NCI-H1436 (cell line): ENCODE measurements around the gene FTSJ3.
"Not testable (repeated sequence)": the region's sequence is repeated elsewhere in the genome, so short reads cannot be mapped to it uniquely, and the experiment has no call there.

Experiments
- DNase-seq: peaks from one replicate; lab custom pipeline; 2025; lab: John Stamatoyannopoulos, UW

Gene FTSJ3, protein sequence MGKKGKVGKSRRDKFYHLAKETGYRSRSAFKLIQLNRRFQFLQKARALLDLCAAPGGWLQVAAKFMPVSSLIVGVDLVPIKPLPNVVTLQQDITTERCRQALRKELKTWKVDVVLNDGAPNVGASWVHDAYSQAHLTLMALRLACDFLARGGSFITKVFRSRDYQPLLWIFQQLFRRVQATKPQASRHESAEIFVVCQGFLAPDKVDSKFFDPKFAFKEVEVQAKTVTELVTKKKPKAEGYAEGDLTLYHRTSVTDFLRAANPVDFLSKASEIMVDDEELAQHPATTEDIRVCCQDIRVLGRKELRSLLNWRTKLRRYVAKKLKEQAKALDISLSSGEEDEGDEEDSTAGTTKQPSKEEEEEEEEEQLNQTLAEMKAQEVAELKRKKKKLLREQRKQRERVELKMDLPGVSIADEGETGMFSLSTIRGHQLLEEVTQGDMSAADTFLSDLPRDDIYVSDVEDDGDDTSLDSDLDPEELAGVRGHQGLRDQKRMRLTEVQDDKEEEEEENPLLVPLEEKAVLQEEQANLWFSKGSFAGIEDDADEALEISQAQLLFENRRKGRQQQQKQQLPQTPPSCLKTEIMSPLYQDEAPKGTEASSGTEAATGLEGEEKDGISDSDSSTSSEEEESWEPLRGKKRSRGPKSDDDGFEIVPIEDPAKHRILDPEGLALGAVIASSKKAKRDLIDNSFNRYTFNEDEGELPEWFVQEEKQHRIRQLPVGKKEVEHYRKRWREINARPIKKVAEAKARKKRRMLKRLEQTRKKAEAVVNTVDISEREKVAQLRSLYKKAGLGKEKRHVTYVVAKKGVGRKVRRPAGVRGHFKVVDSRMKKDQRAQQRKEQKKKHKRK

GRCh38 chr17:63827002-63827800 lies at the start of gene FTSJ3, which contains the start of gene PSMC5:
Gene FTSJ3 (minus strand): TSS chr17:63827663. CDS start chr17:63826902, 761 bp downstream.
Gene PSMC5 (plus strand): TSS chr17:63827431. CDS start chr17:63827491, 60 bp downstream.
- DNase-seq, result peak; percentile 97

DNA sequence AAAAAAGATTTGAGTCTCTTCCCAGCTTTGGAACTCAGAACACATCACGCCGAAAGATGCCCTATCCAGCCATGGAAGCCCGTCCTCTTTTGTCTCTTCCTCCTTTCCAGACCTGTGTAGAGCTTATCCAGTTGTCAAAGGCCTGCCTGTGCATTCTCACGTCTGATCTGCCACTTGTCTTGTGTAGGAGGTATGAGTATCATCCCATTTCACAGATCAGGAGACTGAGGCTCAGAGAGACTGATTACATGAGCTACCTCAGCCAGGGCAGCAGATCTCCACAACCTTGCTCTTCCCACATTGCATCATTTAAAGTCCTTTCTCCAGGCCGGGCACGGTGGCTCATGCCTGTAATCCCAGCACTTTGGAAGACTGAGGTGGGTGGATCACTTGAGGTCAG lies 47.2 kb upstream of the FTSJ3 start:
- not testable (repeated sequence) for DNase-seq

DNA sequence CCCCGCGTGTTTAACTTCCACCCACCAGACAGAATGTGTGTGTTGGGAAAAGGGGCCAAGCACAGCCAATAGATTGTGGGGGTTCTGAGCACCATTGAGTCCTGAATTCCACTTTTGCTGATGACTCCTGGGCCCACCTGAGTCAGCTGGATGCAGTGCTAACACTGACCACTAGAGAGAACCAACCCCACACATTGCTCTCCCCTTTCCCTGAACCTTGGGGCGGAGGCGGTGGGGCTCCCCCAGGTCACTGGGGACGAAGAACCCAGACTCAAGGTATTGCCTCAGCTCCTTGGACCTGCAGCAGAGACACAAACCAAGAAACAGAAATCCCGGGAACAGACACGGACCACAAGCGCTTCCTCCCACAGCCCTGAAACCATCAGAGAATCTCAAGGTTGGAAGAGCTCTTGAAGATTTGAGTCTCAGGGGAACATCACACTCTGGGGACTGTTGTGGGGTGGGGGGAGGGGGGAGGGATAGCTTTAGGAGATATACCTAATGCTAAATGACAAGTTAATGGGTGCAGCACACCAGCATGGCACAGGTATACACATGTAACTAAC lies 46.7 kb upstream of the FTSJ3 start:
- not testable (repeated sequence) for DNase-seq

- not testable (repeated sequence) for DNase-seq
Measured at GRCh38 chr17:63873577-63873976, 46.1 kb upstream of the FTSJ3 start, which contains the start of gene CSH2. Gene CSH2 (minus strand): TSS chr17:63873677. CDS start chr17:63873614, 63 bp downstream.

DNA sequence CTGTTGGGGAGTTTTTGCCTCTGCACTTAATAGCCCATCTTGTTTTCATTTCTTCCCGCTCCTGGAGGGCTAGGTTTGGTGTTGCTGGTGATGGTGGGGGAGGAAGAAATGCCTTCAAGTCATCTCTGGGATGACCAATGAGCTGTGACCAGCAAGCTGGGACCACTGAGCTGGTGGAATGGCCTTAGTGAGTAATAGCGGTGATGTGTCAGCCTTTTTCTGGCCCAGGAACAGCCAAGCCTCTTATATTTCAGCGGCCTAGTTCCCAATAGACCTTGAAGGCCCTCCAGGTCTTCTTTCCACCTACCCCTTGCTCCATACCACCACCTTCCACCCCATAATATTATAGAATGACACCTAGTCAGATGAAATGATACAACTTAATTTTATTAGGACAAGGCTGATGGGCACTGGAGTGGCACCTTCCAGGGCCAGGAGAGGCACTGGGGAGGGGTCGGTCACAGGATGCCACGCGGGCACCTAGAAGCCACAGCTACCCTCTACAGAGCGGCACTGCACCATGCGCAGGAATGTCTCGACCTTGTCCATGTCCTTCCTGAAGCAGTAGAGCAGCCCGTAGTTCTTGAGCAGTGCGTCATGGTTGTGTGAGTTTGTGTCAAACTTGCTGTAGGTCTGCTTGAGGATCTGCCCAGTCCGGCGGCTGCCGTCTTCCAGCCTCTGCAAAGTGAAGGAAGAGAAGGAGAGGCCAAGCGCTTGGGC lies 44.3 kb upstream of the FTSJ3 start:
- not testable (repeated sequence) for DNase-seq

GRCh38 chr17:63870292-63870665 lies 42.8 kb upstream of the FTSJ3 start:
- not testable (repeated sequence) for DNase-seq

GRCh38 chr17:63869491-63870291 lies 42.2 kb upstream of the FTSJ3 start:
- not testable (repeated sequence) for DNase-seq

DNA sequence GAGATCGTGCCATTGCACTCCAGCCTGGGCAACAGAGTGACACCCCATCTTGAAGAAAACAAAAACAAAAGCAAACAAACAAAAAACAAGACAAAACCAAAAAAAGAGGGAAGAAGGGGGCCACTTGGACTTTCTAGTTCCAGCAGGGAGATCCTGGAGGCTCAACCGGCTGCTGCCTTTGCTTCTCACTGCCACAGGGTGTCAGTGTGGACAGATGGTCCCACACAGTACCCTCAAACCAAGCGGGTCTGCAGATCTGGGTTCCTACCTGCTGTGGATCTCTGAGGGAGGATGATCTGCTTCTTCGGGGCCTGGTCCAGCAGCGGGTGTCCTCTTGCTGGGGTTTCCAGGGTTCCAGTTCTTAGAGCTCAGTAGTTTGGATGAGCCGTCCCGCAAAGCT lies 39.2 kb upstream of the FTSJ3 start:
- DNase-seq, result not testable (repeated sequence)

DNA sequence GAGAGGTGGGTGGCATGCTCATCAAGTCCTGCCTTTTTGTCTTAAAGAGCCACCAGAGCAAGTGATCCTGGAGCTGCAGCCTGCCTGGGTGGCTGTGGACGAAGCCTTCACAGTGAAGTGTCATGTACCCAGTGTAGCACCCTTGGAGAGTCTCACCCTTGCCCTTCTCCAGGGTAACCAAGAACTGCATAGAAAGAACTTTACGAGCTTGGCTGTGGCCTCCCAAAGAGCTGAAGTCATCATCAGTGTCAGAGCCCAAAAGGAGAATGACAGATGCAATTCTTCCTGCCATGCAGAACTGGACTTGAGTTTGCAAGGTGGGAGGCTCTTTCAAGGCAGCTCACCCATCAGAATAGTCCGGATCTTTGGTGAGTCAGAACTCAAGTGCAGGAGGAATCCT lies 31.8 kb upstream of the FTSJ3 start:
- DNase-seq, result no peak

- not testable (repeated sequence) for DNase-seq
Measured at GRCh38 chr17:63856425-63856824, 29.0 kb upstream of the FTSJ3 start.

DNA sequence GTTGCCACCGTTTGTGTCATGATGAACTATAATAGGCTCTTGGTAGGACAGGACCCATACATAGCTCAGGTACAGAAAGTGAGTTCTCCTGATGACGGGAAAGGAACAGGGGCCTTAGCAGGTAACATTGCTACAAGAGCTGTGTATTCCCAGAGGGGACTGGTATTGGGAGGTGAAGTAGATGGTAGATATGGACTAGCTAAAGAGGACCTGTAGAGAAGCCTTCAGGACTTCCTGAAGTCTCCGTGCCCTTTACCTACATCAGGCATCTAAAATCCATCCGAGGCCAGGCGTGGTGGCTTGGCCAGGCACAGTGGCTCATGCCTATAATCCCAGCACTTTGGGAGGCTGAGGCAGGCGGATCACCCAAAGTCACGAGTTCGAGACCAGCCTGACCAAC lies 27.7 kb upstream of the FTSJ3 start:
- no peak for DNase-seq

DNA sequence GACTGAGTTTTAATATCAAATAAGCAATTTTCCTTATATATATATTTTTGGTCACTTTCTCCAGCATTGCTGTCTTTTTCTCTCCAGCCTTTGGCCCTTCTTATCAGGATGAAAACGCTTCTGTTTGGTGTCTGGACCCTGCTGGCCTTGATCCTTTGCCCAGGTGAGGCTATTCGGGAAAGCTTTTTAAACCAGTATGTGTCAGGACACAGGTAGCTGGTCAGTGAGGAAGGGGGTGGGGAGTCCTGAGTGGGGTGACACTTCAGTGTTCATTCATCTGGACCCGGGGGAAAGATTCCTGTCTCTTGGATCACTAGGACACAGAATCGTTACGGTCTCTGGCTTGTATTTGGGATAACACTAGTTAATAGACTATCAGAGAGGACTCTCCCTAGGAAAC lies 27.2 kb upstream of the FTSJ3 start:
- no peak for DNase-seq

GRCh38 chr17:63853260-63853659 lies 25.8 kb upstream of the FTSJ3 start:
- no peak for DNase-seq

DNA sequence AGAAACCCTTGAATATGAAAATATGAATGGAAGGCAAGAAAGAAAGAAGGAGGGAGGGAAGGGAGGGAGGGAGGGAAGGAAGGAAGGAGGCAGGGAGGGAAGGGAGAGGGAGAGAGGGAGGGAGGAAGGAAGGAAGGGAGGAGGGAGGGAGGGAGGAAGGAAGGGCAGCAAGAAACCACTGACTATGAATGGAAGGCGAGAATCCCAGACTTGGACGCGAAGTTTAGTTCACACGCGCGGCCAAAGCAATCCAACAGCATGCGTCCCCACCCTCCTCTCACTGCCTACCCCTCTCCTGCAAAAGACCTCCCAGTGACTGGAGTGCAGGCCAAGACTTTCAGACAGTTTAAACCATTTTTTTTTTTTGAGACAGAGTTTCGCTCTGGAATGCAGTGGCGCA lies 22.9 kb upstream of the FTSJ3 start:
- DNase-seq, result no peak

- DNase-seq, result no peak
Measured at GRCh38 chr17:63848834-63849689, 21.6 kb upstream of the FTSJ3 start.

- no peak for DNase-seq
Measured at GRCh38 chr17:63847525-63848249, 20.2 kb upstream of the FTSJ3 start.

GRCh38 chr17:63845509-63845908 lies 18.0 kb upstream of the FTSJ3 start:
- no peak for DNase-seq

GRCh38 chr17:63843910-63844677 lies 16.6 kb upstream of the FTSJ3 start:
- no peak for DNase-seq
